ENCODE measurements around the gene TSACC. TPM values are rescaled to one million over a fixed set of nuclear protein-coding genes. Genes with fewer than 3 reads are reported as not detected.

The TSACC gene
- total RNA-seq, 1 experiment from 2014 or later, result not detected

DNA sequence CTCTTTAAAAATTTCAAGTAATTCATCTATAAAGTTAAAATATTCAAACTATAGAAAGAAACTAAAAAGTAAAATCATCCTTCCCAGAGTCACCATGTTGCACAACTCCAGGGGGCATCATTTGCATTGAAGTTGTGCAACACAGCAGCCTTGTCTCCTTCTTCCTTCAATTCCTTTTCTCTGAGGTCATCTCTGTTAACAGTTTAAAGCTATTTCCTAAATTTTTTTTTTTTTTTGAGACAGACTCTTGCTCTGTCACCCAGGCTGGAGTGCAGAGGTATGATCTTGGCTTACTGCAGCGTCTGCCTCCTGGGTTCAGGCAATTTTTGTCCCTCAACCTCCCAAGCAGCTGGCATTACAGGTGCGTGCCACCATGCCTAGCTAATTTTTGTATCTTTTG is 37.8 kb downstream of the TSACC start:
- DNase-seq (ENCODE audit: low read depth), result peak; percentile 28

DNA sequence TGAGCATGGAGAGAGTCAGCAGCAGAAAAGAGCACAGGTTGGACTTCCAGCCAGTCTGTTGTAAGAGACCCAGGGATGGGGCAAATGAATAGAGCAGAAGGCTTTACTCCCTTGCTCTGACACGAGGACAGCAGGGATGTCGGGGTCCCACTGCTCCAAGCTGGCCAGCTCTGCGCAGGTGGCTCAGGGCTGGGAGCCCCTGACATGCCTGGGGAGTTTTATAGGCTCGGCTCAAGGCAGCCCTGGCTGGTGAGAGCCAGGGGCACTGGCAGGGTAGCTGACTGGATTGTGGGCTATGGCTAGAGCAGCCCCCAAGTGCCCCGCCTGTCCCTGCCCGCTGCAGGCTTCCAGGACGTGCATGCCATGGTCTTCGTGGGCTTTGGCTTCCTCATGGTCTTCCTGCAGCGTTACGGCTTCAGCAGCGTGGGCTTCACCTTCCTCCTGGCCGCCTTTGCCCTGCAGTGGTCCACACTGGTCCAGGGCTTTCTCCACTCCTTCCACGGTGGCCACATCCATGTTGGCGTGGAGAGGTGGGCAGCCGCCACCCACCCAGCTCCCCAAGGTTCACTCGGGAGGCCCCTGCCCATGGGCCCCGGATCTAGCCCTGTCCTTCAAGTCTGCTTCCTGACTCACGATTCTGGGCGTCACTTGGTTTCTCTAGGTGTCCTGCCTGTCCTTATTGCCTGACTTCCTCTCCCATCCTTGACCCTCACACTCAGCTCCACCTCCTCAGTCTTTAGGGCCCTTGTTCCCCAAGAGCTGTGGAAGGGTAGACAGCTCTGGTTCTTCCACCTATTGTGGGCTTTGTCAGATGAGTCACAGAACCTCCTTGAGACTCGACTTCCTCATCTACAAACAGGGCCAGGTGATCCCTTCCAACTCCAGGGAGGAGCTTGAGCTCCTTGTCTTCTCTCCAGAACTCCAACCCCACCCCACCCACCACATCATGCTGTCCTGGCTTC is 38.9 kb downstream of the TSACC start:
- DNase-seq (ENCODE audit: low read depth), result no peak

DNA sequence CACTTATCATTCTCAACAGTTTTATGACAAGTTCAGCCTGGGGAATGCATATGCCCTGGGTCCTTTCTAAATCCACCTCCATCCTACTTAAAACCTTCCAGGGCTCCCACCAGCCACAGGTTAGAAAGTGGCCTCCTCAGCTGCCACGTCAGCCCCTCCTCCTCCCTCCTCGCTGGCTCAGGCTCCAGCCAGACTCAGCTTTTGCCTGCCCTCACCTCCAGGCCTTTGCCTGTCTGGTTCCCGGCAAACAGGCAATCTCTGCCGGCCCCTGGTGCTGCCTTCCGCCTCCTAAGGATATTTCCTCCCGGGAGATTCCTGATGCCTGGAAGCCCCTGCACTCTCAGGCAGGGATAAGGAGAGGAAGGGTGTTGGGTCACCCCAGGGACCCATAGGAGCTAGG is 40.2 kb downstream of the TSACC start:
- no peak for DNase-seq (ENCODE audit: low read depth)

DNA sequence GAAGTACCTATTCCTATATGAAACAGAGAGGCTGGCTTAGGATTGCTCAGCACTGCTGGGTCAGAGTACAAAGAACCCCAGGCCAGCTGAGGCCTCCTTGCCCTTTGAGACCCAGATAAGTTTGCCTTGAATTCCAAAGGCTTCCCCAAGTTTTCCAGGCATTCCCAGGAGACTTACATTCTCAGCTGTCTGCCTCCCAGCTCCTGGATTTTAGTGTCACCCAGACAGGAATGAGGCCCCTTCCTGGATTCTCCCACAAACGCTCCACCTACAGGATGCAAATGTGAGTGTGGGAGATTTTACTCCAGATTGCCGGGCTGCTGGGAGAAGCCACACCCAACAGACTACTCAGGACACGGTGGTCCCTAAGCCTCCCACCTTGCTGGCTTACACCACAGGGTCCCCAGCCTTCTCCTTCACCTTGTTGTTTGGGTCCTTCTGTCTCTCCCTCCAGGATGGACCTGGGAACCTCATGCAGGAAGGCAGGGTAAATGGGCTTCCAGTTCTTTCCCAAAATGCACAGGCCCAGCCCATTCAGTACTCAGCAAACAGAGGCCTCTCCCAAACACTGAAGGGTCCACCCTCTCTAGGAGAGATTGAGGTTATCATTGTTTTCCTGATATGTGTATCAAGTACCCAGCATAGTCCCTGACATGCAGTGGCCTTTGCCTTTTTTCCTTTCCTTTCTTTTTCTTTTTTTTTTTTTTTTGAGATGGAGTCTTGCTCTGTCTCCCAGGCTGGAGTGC is 41.3 kb downstream of the TSACC start:
- DNase-seq (ENCODE audit: low read depth), result peak; percentile 32

DNA sequence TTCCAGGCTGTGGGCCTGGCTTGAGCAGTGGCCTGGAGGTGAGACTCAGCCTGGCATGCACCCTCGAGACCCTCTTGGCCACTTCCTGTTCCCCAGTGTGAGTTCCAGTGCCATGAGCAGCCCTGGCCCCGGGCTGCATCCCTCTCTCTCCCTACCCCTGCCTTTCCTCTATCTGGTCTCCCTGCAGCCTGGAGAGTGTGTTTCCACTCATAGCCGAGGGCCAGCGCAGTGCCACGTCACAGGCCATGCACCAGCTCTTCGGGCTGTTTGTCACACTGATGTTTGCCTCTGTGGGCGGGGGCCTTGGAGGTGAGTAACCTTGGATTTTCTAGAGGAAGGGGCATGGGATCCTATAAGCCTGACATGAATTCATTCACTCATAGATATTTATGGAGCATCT is 44.2 kb downstream of the TSACC start:
- no peak for DNase-seq (ENCODE audit: low read depth)

DNA sequence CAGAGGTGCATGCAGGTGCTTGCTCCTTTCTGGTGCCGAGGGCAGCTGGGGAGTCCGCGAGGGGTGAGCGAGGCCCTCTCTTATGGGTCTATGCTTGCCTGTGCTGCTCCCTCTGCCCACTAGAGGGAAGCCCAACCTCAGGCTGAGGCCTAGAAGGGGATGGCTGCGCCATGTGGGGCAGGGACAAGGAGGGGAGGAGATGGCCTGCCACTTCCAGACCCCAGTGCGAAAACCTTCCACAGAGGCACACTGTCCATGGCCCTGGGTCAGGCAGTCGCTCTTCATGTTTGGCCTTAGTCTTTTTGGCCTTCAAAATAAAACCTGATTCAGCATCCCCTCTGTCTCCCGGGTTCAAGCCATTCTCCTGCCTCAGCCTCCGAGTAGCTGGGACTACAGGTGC is 44.7 kb downstream of the TSACC start:
- DNase-seq (ENCODE audit: low read depth), result peak; percentile 56

DNA sequence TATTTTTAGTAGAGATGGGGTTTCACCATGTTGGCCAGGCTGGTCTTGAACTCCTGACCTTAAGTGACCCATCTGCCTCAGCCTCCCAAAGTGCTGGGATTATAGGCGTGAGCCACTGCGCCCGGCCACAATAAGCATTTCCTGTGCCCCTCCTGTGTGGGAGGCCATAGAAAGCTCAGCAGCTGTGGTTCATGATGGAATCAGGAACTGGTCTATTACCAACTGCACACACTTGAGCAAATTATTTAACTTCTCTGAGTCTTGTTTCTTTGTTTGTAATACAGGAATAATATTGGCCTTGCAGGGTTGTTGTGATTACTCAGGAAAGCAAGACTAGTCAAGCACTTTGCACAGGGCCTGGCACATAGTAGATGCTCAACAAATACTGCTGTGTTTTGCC is 45.7 kb downstream of the TSACC start:
- DNase-seq (ENCODE audit: low read depth), result no peak

DNA sequence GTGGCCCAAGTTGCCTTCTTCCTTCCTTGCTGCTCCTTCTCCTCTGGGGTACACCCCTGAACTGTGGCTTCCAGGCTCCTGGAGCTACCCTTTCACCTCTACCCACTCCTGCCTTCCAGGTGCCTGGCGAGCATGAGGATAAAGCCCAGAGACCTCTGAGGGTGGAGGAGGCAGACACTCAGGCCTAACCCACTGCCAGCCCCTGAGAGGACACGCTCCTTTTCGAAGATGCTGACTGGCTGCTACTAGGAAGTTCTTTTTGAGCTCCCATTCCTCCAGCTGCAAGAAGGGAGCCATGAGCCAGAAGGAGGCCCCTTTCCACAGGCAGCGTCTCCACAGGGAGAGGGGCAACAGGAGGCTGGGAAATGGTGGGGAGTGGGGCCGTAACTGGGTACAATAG is 46.3 kb downstream of the TSACC start:
- no peak for DNase-seq (ENCODE audit: low read depth)

DNA sequence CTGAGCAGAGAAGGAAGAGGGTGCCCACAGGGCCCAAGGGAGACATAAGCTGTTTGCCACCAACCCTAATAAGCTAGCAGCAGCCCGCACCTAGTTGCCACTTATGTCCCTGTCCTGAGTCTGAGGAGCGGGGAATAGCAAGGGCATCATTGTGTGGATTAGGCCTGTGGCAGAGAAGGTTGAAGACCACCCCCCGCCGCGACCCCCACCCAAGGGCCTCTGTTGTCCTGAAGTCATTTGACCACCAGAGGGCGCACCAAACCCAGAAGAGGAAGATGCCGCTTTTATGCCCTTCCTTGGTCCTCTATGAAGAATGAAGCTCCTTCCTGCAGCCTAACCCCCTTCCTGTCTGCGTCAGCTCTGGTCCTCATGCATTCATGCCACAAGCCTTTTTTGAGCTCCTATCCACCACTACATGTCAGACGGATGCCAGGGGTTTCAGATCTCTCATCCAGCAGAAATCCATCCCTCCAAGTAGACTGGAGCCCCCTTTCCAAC is 47.3 kb downstream of the TSACC start:
- peak; percentile 63 for DNase-seq (ENCODE audit: low read depth)

DNA sequence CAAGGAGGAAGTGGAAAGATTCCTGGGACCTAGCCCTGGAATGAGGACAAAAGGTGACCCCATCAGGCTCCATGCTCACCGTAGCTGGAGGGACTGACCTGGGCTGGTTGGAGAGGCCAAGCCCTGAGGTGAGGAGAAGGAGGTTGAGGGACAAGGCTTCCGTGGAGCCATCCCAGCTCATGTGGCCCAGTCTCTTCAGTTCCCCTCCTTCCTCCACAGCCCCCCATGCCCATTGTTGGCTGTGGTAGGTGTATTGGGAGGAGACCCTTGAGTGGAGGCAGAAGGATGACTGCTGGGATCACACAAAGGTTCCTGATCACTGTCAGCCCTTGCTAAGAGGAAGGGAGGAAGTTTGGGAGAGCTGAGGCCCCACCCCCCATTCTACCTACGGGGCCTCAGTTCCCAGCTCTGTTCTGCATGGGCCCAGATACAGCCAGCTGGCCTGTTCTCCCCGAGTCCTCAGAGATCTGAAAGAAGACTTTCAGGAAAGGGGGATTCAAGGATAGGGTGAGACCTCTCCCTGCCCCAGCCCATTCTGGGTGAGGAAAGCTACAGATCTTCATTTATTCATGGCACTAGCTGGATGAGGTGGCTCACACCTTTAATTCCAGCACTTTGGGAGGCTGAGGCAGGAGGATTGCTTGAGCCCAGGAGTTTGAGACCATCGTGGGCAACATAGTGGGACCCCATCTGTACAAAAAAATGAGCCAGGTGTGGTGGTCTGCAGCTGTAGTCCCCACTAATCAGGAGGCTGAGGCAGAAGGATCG is 48.0 kb downstream of the TSACC start:
- no peak for DNase-seq (ENCODE audit: low read depth)

DNA sequence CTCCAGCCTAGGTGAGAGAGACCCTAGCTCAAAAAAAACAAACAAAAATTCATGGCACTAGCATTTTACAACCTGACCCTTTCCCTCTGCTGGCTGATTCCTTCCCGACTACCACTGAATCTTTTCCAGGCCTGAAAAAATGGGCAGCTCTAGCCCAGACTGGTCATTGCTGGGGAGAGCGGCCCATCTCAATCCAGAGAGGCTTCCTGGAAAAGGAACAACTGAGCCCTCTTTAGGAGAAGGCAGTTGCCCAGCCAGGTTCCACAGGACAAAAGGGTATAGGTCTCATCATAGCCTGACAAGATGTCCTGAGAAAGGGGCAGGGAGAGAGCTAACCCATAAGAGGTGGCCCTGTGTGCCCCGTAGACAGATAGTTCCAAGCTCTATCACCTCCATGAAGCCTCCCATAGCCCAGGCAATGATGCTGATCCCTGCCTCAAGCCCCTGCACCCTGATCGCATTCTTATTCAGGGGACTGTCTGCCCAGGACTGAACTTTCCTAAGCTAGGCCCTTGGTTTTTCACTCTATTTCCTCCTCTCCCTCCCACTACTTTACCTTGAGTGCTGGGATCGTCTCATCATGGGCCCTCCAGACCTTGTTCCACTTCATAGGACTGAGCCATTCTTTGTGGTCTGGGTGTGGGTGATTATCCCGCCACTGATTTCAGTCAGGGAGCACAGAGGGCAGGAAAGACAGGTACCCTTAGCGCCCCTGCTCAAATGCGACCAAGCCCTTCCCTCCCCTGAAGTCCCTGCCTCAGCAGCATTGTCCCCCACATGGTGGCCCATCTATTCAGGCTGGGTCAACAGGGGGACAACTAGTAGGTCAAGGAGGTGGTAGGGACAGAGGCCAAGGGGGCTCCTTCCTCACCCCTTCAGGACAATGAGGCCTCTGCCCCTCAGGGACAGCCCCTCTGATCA is 48.9 kb downstream of the TSACC start:
- no peak for DNase-seq (ENCODE audit: low read depth)

DNA sequence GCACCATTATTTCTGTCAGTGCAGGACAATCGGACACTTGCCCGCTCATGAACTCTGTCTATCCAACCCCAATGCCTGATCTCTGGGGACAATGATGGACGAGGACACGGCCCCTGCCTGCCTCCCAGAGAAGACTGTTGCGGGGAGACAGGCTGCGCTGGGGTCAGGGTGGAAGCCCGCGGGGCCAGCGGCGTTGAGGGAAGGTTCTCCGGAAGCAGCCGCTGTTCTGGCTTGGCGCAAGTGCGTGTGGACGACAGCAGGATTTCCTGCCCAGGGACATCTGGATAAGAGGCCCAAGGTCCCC is 49.5 kb downstream of the TSACC start:
- no peak for DNase-seq (ENCODE audit: low read depth)

DNA sequence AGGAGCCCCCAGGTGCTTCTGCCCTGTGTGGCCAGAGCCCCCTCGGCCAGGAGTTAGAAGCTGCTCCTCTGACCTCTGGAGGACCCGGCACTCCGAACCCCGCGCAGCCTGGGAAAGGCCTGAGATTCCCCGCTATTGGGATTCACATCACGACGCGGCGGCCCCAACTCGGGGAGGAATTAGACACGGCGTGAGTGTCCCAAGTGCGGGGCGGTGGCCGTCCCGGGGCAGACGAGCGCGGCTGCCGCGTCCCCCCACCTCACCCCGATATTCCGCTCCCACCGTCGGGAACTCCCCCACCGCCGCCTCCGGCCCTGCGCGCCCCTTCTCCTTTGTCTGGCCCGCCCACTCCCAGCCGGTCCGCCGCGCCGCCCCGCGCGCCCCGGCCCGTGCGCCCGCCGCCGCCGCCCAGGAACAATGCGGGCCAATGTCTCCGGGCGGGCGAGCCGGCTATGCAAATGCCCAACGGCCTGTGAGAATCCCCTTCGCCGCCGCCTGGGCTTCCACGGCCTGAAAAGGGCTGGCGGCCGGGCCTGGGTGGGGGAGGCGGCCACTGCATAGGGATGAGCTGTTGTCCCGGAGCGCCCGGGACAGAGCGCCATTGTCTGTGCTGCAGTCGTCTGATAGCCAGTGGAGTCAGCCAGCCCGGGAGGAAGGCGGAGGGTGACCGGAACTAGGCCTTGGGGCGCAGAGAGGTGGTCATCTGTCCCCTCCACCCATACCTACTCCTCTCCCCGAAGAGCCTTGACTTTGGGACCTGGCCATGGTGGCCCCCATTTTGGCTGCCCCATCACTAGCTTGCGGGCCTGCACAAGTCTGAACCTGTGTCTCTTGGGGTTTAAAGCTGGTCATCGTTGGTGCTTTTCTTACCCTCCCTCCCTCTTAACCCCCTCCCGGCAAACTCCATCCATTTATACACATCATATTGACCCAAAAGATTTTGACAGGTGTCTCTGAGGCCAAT is 50.1 kb downstream of the TSACC start:
- DNase-seq (ENCODE audit: low read depth), result no peak

DNA sequence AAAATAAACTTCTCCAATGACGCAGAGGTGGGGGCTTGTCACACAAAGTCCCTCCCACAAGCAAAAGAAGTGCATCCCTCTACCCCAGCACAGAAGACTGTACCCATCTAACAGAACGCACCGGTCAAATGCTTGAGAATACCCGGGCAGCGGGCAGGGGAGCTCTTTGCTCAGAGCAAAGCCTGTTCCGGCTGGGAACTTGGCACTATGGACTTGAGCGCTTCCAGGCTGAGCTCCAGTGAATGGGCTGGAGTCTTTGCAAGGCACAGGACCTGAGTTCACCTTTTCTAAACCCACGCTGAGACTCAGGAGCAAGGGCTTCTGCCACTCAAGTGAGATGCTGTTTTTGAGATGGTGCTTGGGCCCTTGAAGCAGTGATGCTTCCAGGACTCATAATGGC is 51.0 kb downstream of the TSACC start:
- no peak for DNase-seq (ENCODE audit: low read depth)

DNA sequence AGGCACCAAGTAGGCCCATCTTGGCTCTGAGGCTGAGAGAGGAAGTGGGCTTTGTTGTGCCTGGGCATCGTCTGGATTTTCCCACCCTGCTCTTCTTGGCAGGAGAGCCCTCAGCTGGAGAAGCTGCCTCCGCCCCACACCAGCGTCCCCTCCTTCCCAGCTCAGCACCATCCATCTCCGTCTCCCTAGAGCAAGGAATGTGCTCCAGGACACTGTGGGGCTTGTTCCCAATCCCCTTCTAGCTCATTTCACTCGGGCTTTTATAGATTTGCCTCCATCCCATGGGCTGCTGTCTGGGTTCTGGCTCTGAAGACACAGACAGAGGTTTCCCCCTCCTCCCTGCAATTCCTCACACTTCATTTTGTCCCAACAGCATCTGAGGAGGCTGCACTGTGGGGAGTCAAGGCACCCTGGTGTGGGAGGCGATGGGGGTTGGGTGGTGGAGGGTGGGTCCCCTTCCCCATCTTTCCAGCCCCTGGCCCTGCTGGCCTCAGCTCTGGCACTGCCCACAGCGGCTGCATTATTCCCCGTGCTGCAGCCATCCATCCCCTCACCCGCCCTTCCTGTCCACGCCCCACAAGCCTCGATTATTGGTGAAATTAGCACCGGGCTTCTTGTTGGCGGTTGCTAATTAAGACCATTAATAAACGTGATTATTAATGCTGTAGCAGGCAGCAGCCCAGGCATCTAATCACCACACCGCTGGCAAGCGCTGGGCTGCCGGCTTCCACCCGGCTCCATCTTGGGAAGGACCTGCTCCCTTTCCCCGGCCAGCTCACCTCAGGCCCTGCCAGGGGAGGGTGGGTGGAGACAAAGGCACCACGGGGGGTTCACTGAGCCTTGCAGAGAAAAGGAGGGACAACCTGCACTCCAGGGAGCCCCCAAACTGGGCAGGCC is 52.4 kb downstream of the TSACC start:
- no peak for DNase-seq (ENCODE audit: low read depth)

DNA sequence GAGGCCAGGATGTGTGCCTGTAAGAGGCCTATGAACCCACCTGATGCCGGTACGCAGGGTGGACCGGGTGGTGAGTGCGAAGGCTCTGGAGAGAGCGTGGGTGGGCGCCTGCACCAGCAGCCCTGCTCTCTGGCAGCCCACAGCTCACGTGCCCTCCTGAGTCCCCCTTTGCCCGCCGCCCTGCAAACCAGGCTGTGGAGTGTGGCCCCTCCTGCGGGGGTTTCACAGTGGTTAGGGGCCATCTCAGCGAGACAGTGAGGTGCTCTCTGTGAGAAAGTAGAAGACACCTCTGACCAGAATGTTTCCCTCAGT is 53.0 kb downstream of the TSACC start:
- DNase-seq (ENCODE audit: low read depth), result no peak

DNA sequence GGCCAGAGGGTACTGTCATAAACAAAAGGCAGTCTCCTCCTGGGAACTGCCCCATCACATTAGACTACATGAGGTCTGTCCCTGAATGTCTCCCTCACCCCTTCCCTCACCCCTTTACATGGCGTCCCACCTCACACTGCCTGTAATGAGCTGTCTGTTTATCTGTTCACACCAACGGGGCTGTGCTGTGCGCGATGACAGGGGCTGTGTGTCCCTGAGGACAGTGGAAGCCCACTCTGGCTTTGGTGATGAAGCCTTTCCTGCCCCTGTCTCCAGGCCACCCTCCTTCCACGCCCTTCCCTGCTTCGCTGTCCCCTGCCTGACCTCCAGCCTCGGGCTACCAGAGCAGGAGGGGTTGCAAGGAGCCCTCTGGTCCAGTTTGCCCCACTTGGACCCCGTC is 53.4 kb downstream of the TSACC start:
- DNase-seq (ENCODE audit: low read depth), result no peak

DNA sequence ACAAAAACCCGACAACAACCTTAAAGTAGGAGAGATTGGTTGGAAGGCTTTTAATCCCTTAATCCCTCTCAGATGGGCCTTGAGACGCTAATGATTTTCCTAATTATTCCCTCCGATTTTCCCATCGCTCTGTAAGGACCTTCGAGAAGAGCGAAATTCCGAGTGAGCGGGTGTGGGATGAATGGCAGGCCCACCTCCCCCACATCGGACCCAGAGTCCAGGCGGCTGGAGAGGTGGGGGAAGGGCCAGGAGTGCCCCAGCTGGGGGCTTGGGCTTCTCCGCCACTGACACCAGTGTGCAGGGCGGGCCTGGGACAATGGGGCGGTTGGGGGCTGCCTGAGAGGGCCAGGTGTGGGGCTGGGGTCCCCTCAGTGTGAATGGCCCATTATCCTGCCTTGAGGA is 54.1 kb downstream of the TSACC start:
- no peak for DNase-seq (ENCODE audit: low read depth)

DNA sequence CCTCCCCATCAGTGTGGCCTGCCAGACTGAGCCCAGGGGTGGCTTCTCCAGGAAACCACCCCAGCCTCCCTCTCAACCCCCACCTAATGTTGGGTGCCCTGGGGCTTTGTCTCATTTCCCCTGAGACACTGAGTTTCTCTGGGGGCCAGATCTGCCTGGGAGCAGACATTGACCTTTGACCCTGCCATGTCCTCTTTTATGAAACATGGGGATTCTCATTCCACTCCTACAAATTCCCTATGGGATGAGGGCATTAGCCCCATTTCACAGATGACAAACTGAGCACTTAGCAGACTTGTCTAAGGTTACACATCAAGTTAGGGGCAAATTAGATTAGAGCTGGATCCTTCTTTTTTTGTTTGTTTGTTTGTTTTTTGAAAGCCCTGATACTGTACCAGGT is 54.8 kb downstream of the TSACC start:
- no peak for DNase-seq (ENCODE audit: low read depth)
